ENCODE data around the gene TMIGD3. TPM values are rescaled to one million over a fixed set of nuclear protein-coding genes. Genes with fewer than 3 reads are reported as not detected.

TMIGD3 gene
- total RNA-seq, 2 experiments from 2014 or later = not detected

GRCh38 chr1:111441573-111442192 lies 61.8 kb downstream of the TMIGD3 start:
- CTCF ChIA-PET = interaction anchor here (0.9 to 2.5 kb wide), 7 partner anchors 8 to 319 kb away, joined by 3 to 11 read pairs (median 3); no protein-coding TSS in a partner anchor
- DNase-seq = peak; percentile 65
- Mint-ChIP-seq H3K27ac (peak overlapping the region; percentile 15), H3K4me1 (peaks cover 29% of the 10 kb centered on the region), H3K27me3 (no peaks in the 10 kb centered on the region), H3K4me3 (no peak overlapping the region), H3K9me3 (no peaks in the 10 kb centered on the region), H3K36me3 (ENCODE audit: low read depth) (peaks cover 69% of the 10 kb centered on the region)
- POLR2A ChIA-PET = interaction anchor here (1.0 to 1.7 kb wide), 4 partner anchors 33 to 242 kb away, joined by 3 to 5 read pairs (median 3); no protein-coding TSS in a partner anchor

DNA sequence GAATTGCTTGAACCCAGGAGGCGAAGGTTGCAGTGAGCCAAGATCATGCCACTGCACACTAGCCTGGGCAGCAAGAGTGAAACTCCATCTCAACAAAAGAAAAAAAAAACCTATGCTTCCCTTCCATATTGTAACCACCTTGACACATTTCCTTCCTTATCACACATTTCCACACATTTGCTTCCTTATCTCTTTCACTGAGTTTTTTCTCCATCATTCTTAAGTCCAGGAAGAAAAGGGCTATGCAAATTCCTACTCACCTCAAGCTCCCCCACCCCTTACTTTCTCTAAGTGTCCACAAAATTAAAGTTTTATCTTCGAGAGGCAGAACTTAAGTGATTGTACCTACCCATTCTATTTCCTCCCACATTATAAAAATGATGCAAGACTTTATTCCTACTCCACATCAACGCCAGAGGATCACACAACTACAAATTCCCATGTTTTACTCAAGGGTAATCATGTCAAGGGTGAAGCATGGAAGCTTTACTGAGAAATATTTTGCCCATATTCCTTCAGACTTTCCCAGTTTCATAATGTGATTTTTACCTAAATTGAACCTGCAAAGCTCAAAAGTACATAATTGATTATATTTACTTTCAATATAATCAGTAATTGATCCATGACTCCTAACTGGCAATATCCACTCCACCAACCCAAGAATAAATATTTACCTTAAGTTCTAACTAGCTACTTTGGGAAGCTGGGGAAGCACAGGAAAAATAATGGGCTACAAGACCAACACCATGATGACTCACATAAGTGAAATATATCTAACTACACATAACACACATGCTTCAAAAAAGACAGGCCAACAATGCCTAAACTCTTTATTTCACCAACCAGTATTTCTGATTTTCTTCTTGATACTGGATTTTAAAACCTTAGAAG lies 63.7 kb downstream of the TMIGD3 start:
- no peak overlapping the region for H3K4me3 Mint-ChIP-seq
- H3K4me1 Mint-ChIP-seq = peaks cover 18% of the 10 kb centered on the region
- H3K27ac Mint-ChIP-seq = no peak overlapping the region
- POLR2A ChIA-PET = interaction anchor here (1.8 to 2.1 kb wide), 2 partner anchors 9 to 31 kb away, joined by 5 to 6 read pairs; partner anchors contain the start of genes ATP5PB and WDR77
- H3K9me3 Mint-ChIP-seq = no peaks in the 10 kb centered on the region
- no peaks in the 10 kb centered on the region for H3K27me3 Mint-ChIP-seq
- H3K36me3 Mint-ChIP-seq (ENCODE audit: low read depth) = peaks cover 59% of the 10 kb centered on the region
- no peak for DNase-seq
- CTCF ChIA-PET = interaction anchor here (1.0 to 2.5 kb wide), 5 partner anchors 9 to 321 kb away, joined by 3 to 11 read pairs (median 3); partner anchors contain the start of genes ATP5PB, OVGP1 and WDR77

DNA sequence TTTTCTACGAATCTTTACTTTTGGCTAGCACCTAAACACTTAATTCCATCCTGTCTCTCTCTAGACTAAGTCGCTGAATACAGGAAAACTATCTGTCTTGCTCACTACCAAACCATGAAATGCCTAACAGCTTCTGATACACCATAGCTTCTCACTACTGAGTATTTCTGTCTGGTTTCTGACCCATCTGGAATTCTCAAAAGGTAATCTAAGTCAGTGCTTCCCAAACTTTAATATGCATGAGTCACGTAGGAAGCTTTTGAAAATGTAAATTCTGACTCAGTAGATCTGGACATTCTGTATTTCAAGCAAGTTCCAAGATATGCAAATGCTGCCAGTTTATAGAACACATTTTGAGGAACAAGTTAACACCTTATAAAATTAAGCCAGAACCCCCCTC lies 66.7 kb downstream of the TMIGD3 start:
- ChIA-PET CTCF (interaction anchor here (2.3 kb wide), 1 partner anchor 11 kb away, joined by 5 read pairs; no protein-coding TSS in a partner anchor), POLR2A (interaction anchor here (0.6 kb wide), 1 partner anchor 275 kb away, joined by 3 read pairs; no protein-coding TSS in a partner anchor)
- H3K27me3 Mint-ChIP-seq = no peaks in the 10 kb centered on the region
- H3K4me1 Mint-ChIP-seq = peaks cover under 1% of the 10 kb centered on the region
- no peak overlapping the region for H3K4me3 Mint-ChIP-seq
- H3K9me3 Mint-ChIP-seq = no peaks in the 10 kb centered on the region
- peaks cover 33% of the 10 kb centered on the region for H3K36me3 Mint-ChIP-seq (ENCODE audit: low read depth)
- no peak for DNase-seq
- no peak overlapping the region for H3K27ac Mint-ChIP-seq

Other genes starting within 250 kb of the TMIGD3 start
- not detected for gene CHIA, start 212.8 kb downstream of the TMIGD3 start, total RNA-seq
- under 1 TPM; 0.28 to 0.38 TPM for gene OVGP1, start 75.9 kb downstream of the TMIGD3 start, total RNA-seq
- 10 to 100 TPM; 26.3 to 28.4 TPM for gene WDR77, start 54.4 kb downstream of the TMIGD3 start, total RNA-seq
- 100 to 1,000 TPM; 272 to 286 TPM for gene ATP5PB, start 54.2 kb downstream of the TMIGD3 start, total RNA-seq
- 10 to 100 TPM; 13.2 to 14.0 TPM for gene C1orf162, start 29.6 kb downstream of the TMIGD3 start, total RNA-seq
- under 1 TPM; 0.18 TPM for gene ADORA3, start within 50 bp of the TMIGD3 start, total RNA-seq
- gene RAP1A, start 116.2 kb upstream of the TMIGD3 start, total RNA-seq = 100 to 1,000 TPM; 219 to 221 TPM
- gene INKA2, start 235.8 kb upstream of the TMIGD3 start, total RNA-seq = 1 to 10 TPM; 2.4 to 2.8 TPM